Measurements from ENCODE around the gene PPP1R10.
A peak's percentile ranks its signal among the peaks of the same experiment; 100 is the strongest.

The PPP1R10 gene

DNA sequence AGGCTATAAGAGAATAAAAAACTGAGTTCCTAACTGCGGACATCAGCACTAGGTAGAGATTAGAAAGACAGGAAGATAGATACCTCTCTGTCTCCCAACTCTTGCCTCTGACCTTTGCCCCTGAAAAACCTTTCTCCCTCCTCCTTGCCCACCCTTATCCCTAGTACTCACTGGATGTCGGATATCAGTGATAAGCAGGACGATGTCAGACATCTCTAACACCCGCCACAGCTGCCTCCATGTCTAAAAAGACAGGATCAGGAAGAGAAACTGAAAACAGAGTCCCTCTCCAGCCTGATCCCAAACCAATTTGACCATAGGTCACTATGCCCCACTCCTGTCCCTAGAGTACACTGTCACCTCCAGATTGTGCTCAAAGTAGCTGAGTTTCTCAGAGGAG is 62.6 kb downstream of the PPP1R10 start:
- peaks cover 51 to 66% (median 56%) of the 10 kb centered on the region in 11 experiments for H3K36me3 ChIP-seq
- no peak for TF ChIP-seq Cebpa-rat (IDR thresholded peaks at IDR 0.05)
- H3K27ac ChIP-seq, result peak overlapping the region in 4 of 11 experiments; percentile 93 to 97 (median 96); a peak in 5 of 22 replicates
- peak overlapping the region; percentile 86 to 95 (median 92); a peak in 21 of 22 replicates for H3K9ac ChIP-seq
- peaks cover 27 to 38% (median 30%) of the 10 kb centered on the region in 10 experiments for H3K4me1 ChIP-seq
- peak overlapping the region in 8 of 10 experiments; percentile 78 to 94 (median 92); a peak in 8 of 20 replicates for H3K4me3 ChIP-seq
- no peaks in the 10 kb centered on the region for H3K9me3 ChIP-seq (replicated peaks in 1 of 11)
- no peaks in the 10 kb centered on the region for H3K27me3 ChIP-seq
- peaks cover 0 to 53% (median 11%) of the 10 kb centered on the region in 11 experiments; a peak in 12 of 22 replicates for H4K20me1 ChIP-seq
- peak overlapping the region; percentile 93 to 100 (median 96) for H3K4me2 ChIP-seq
